NCI-H748 treated with DMSO at 0.1 percent for 48 hours (cell line): ENCODE results near the gene BLCAP.
"Not testable (repeated sequence)": the region's sequence is repeated elsewhere in the genome, so short reads cannot be mapped to it uniquely, and the experiment has no call there.

ENCODE experiments used
- DNase-seq: peaks from one replicate; lab custom pipeline; 2025; lab: John Stamatoyannopoulos, UW

BLCAP gene

GRCh38 chr20:37556538-37556937, 28.9 kb upstream of the BLCAP start:
- no peak for DNase-seq

- DNase-seq: not testable (repeated sequence)
These were observed 27.1 kb upstream of the BLCAP start for GRCh38 chr20:37554721-37555298.

DNA sequence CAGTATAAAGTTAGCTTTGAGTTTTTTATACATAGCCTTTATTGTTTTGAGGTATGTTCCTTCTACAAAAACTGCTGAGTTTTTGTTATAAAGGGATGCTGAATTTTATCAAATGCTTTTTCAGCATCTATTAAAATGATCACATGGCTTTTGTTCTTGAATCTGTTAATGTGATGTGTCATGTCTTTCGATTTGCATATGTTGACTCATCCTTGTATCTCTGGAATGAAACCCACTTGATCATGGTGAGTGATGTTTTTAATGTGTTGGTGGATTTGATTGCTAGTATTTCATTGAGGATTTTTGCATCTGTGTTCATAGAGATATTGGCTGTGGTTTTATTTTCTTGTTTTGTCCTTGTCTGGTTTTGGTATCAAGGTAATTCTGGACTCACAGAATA, 24.7 kb upstream of the BLCAP start:
- DNase-seq: no peak

GRCh38 chr20:37551660-37552059, 24.0 kb upstream of the BLCAP start:
- DNase-seq: not testable (repeated sequence)

- DNase-seq: not testable (repeated sequence)
These were observed 22.6 kb upstream of the BLCAP start for GRCh38 chr20:37550101-37550920.

- no peak for DNase-seq
These were observed 20.2 kb upstream of the BLCAP start for GRCh38 chr20:37547912-37548311.

- DNase-seq: no peak
These were observed 17.8 kb upstream of the BLCAP start for GRCh38 chr20:37545516-37545915.

DNA sequence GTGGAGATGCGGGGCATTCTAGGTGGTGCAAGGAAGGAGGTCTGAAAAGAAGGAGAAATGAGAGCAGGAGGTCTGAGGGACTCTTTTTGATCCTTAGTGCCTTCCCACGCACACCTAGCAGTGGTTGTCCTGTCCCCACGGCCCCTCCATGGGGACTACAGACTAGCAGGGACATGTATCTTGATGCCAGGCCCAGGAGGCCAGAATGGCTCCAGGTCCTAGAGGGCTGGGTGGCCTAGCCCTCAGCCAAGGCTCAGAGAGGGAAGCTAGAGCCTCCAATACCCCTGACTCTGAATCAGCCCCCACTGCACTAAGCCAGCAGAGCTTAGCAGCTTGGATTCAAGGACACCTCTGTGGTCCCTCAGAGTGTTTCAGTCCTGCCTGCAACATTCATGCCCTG, 16.7 kb upstream of the BLCAP start:
- DNase-seq: no peak

DNA sequence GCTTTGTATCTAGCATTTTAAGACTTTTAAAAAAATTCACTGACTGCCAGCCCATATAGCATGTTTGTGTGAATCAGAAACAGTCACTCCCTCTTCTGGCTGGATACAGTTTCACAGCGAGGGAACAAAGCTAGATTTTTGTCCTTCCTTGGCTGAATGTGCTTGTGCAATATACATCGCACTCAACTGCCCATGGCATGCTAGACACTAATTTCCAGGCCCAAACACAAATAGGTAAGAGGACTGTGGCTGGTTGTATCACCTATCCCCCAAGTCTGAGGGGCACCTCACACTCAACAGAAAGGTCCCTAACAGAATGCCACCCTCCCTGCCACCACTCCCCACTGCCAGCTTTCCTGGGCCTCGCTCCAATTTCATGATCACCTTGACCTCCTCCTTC, 16.2 kb upstream of the BLCAP start:
- DNase-seq: no peak

GRCh38 chr20:37542281-37542680, 14.6 kb upstream of the BLCAP start:
- no peak for DNase-seq

DNA sequence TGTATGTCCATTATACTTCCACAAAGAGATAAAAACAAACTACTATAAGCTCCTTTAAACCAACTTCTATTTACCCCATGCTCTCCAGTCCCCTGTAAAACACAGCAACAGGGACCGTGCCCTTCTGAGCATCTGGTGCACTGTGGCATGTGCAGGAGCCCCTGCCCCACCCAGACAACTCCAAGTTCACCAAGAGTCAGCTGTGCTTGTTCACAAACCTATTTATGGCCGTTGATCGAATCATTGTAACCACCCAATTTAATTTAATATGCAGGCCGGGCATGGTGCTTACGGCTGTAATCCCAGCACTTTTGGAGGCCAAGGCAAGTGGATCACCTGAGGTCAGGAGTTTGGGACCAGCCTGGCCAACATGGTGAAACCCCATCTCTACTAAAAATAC, 13.7 kb upstream of the BLCAP start:
- no peak for DNase-seq

GRCh38 chr20:37540838-37541237, 13.2 kb upstream of the BLCAP start:
- not testable (repeated sequence) for DNase-seq

GRCh38 chr20:37540001-37540400, 12.3 kb upstream of the BLCAP start:
- DNase-seq: no peak

DNA sequence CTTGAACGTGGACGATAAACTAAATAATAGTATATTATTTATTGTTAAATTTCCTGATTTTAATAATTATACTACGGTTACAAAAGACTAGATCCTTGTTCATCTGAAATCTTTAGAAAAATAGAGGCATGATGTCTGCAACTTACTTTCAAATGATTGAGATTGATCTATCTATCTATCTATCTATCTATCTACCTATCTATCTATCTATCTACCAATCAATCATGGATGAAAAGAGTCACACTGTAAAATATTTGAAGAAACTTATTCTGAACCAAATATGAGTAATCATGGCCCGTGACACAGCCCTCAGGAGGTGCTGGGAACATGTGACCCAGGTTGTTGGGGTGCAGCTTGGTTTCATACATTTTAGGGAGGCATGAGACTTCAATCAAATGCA, 11.7 kb upstream of the BLCAP start:
- no peak for DNase-seq

DNA sequence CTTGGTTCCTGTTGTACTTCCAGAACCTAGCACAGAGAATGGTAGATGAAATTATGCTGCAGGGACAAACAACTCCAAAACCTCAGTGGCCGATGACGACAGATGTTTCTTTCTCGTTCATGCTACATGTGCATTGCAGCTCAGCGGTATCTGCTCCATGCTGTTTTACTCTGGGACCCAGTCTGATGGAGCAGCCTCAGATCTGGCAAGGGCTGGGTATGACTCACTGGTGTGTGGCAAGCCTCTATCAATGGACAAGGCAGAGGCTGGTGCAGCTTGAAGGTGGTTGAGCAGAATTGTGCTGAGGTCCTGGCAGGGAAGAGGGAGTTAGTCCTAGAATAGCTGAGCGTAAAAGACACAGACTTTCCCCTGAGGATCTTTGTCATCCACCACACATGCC, 10.3 kb upstream of the BLCAP start:
- no peak for DNase-seq

DNA sequence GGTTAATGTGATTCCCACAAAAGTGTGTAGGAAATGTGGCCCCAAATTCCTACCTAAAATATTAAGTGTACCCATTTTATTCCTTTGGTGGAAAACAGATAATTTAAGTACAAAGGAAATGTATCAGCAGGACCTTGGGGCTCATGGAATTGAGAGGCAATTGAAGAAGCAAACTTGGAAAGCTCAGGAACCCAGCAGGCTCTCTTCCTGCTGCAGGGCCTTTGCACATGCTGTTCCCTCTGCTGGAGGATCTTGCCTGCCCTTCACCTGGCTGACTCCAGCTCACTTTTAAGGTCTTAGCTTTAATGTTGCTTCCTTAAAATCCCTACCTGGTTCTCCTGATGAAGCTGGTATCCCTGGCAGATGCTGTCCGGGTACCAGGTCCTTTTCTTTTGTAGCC, 9.8 kb upstream of the BLCAP start:
- DNase-seq: no peak

DNA sequence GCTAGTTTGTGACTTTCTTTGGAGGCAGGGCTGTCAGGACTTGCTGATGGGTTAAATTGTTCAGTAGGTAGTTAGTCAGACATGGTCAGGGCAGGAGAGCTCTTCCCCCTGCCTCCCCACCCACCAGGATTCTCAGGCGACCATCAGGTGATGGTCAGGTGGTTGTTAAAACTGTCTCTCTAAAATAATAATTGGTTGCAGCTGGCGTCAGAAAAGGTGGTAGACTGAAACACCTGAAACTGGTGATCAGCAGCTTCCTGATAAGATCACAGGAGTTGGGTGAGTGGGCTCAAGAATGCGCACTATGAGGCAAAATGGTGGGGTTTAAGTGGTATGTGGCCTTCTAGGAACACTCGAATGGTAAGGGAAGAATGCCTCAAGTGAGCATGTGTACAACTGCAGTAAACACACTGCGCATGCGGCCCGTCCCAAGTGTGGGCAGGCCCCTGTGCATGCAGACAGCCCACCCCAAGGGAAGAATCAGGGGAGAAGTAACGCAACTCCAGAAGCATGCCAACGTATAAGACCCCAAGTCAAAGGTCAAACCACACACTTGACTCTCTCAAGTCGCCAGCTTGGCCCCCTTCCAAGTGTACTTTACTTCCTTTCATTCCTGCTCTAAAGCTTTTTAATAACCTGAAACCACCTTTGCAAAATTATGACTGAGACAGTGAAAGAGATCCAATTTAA, 7.9 kb upstream of the BLCAP start:
- no peak for DNase-seq

GRCh38 chr20:37534401-37535157, 6.9 kb upstream of the BLCAP start:
- DNase-seq: peak; percentile 73

GRCh38 chr20:37533154-37533715, 5.6 kb upstream of the BLCAP start:
- DNase-seq: no peak

DNA sequence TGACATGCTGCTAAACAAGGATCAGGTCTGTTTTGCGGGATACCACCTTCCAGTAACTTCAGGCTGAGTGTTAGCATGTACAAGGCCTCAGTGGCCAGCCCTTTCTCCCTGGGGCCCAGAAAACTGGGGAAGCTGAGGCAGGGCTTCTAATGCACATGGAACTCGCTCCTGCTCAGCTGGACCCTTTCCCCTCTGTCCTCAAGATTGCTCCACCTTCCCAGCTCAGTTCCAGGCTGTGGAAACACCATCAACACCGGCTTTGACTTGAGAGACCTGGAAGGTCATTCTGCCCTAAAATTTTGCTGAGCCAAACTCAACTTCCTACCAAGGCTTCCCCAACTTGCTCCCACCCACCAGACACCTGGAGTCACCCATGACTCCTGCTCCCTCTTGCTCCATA, 4.2 kb upstream of the BLCAP start:
- DNase-seq: no peak

DNA sequence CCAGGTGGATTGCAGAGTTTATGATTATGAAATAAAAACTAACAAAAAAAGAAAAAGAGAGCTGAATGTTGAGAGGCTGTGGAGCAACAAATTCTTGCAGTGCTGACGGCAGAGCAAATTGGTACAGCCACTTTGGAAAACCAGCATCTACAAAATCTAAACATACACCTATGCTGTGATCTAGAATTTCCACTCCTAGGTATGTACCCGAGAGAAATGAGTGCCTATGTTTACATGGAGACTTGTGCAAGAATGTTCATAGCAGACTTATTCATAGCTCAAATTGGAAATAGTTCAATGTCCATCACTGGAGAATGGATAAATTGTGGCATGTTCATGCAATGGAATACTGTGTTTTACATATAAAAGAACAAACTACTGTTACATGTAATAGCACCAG, 3.0 kb upstream of the BLCAP start:
- no peak for DNase-seq

DNA sequence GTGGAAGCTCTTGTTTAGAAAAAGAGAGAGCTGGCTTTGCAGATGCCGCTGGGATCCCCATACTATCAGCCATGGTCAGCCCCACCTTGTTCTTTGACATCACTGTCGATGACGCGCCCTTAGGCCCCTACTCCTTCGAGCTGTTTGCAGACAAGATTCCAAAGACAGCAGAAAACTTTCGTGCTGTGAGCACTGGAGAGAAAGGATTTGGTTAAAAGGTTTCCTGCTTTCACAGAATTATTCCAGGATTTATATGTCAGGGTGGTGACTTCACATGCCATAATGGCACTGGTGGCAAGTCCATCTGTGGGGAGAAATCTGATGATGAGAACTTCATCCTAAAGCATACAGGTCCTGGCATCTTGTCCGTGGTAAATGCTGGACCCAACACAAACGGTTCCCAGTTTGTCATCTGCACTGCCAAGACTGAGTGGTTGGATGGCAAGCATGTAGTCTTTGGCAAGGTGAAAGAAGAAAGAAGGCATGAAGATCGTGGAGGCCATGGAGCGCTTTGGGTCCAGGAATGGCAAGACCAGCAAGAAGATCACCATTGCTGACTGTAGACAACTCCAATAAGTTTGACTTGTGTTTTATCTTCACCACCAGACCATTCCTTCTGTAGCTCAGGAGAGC, 2.4 kb upstream of the BLCAP start:
- no peak for DNase-seq
